GM21619 (cell line): ENCODE data around the gene ANKRD11.
"Not testable (repeated sequence)": the region's sequence is repeated elsewhere in the genome, so short reads cannot be mapped to it uniquely, and the experiment has no call there.

Experiments
- ATAC-seq: cut with Tn5 transposase; IDR thresholded peaks from one replicate; pipeline ENCODE4 v1.9.1; 2021; ENCODE audit not compliant: unreplicated experiment

ANKRD11 gene

DNA sequence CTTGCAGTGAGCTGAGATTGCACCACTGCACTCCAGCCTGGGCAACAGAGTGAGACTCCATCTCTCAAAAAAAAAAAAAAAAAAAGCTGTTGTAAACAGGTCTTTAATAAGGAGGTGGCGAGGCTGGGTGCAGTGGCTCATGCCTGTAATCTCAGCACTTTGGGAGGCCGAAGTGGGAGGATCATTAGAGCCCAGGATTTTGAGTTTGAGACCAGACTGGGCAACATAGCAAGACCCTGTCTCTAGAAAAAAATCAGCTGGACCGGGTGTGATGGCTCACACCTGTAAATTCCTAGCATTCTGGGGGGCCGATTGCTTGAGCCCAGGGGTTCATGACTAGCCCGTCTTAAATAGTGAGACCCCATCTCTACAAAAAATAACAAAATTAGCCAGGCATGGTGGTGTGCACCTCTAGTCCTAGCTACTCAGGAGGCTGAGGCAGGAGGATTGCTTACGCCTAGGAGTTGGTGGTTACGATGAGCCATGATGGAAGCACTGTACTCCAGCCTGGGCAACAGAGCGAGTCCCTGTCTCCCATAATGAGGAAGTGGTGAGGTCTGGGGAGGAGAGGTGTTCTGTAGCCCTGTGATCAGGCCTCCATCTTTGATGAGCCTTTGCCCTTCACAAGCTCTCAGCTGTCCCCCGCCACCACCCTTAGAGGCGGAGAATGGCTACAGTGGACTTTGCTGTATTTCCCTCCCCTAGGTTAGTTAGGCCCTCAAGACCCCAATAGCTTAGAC lies 236.6 kb downstream of the ANKRD11 start:
- no peak for ATAC-seq

DNA sequence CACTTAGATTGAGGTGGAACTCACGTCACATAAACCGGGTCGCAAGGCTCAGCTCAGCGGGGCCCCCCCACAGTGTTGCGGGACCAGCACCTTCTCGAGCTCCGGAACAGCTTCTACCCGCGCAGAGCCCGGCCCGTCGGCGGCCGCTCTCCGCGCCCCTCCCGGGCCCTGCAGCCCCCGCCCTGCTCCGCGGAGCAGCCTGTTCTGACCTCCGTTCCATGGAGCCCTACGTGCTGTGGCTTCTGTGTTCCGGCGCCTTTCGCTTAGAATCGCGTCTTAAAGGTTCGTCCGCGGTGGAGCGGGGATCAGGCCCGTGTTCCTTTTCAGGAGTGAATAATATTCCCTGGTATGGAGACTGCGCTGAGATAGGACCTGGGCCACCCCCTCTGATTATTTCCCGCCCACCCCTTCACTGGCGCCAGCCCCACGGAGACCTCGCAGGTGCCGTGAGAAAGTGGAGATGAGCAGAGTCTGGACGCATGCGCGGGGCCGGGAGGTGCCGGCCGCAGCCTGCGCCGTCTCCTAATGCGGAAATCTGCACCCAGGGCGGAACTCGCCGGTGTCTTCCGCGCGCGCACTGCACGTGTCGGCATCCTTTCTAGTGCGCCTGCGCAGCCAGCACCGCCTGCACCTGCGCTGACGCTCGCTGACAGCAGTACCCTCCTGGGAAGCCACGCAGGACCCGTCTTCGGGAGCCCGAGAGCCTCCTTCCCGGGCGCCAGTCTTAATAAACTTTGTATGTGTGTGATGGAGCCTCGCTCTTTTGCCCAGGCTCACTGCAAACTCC lies 242.0 kb downstream of the ANKRD11 start:
- ATAC-seq: no peak

DNA sequence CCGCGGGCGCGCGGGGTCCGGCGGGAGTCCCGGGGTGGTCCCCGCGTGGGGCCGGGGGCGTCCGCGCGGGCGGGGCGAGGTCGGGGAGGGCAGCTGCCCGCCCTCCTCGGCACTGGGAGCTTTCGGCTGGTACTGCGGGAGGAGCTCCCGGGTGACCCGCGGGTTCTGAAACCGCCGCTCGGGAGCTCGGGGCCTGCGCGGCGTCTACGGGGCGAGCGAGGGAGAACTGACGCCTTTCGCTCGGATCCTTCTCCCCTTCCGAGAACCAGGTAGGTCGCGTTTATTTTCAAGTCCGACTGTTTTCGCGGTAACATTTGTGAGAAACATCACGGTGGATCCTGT lies 242.7 kb downstream of the ANKRD11 start:
- peak; percentile 39 for ATAC-seq

DNA sequence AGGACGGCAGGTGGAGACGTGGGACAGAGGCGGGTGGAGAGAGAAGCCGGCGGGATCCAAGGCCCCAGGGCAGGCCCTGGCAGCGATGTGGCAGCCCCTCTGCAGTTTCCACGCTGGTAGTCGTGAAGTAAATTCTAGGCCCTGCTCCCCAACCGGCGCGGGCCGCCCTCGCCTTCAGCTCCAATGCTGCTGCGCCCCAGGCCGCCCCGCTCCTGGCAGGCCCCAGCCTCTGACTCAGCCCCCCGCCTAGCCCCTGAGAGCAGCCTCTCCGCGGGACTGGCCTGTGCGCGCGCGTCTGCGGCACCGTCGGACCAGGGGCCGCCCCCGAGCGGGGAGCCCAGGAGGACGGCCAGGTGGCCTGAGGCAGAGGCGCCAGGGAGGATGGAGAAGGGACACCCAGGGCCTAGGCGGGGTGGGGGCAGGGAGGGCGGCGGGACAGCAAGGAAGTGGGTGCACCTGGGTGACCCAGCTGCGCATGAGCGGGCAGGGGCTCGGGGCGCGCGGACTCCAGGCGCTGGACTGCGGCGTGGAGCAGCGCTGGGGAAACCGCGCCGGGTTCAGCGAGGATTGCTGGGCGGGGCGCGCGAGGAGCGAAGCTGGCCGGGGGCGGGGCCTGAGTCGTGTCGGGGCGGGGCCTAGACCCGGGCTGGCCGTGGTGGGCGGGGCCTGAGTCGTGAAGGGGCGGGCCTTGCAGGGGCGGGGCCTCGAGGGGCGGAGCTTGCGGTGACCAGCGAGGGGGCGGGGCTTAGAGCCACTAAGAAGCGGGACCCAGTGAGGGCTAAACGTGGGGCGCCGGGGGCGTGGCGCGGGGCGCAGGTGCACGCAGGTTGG lies 243.2 kb downstream of the ANKRD11 start:
- ATAC-seq: peak; percentile 65

DNA sequence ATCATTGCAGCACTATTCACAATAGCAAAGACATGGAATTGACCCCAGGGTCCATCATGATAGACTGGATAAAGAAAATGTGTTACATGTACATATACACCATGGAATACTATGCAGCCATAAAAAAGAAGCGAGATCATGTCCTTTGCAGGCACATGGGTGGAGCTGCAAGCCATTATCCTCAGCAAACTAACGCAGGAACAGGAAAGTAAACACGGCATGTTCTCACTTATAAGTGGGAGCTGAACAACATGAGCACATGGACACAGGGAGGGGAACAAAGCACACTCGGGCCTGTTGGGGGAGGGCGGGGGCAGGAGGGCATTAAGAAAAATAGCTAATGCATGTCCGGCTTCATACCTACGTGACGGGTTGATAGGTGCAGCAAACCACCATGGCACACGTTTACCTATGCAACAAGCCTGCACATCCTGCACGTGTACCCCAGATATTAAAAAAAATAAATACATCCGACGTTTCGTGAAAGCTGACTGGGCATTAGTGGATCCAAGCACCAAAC lies 243.9 kb downstream of the ANKRD11 start:
- ATAC-seq: no peak

DNA sequence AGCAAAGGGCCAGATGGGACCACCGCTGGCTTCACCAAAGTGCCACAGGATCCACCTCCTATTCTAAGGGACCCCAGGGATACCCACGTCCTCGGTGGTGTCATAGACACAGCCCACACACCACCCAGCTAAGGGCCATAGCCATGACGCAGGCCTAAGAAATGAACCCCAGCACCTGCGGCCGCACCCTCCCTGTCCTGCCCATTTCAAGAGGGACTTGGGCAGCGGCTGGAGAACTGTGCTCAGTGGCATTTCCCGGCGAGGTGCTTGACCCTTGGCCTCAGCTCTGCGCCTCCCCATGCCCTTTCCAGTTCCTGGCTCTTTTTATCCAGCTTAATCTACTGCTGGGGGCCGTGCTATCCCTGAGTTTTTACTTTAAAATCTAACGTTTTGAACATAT lies 245.6 kb downstream of the ANKRD11 start:
- ATAC-seq: no peak

DNA sequence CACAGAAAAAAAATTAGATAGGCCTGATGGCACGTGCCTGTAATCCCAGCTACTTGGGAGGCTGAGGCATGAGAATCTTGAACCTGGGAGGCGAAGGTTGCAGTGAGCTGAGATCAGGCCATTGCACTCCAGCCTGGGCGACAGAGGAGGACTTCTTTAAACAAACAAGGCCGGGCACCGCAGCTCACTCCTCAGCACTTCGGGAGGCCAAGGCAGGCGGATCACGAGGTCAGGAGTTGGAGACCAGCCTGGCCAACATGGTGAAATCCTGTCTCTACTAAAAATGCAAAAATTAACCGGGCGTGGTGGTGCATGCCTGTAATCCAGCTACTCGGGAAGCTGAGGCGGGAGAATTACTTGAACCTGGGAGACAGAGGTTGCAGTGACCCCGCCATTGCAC lies 246.1 kb downstream of the ANKRD11 start:
- ATAC-seq: not testable (repeated sequence)

DNA sequence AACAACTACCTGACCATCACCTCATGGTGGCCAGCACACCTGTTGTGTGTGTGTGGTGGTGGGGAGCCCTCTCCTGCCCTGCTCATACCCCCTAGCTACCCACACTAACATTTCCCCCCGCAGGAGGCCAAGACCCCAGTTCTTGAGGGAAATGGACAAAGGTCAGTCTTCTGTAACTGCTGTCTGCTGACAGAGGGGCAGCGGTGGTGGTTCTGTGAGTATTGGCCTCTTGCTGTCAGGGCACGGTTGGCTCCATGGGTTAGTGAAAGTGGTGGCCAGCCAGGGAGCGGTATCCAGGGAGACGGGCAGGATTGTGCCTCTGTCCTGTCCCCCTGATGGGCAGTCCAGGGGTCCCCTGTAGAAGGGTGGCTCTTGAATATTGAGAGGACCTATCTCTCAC lies 246.7 kb downstream of the ANKRD11 start:
- ATAC-seq: no peak

DNA sequence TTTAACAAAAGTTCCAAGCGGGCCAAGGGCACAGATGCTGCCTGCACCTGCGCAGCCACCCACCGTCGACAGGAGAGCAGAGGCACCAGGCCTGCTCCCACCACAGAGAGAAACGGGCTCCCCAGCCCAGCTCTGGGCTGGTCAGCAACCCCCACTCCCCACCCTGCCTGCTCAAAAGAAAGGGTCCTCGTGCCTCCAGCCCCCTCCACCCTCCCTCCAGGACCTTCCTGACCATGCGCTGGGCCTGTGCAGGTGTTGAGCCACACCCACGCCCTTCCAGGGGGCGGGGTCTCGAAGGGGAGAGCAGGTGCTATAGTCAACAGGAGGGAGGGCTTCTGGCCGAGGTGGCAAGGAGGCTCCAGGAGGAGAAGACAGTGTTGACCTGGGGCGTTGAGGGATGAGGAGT lies 247.6 kb downstream of the ANKRD11 start:
- no peak for ATAC-seq

DNA sequence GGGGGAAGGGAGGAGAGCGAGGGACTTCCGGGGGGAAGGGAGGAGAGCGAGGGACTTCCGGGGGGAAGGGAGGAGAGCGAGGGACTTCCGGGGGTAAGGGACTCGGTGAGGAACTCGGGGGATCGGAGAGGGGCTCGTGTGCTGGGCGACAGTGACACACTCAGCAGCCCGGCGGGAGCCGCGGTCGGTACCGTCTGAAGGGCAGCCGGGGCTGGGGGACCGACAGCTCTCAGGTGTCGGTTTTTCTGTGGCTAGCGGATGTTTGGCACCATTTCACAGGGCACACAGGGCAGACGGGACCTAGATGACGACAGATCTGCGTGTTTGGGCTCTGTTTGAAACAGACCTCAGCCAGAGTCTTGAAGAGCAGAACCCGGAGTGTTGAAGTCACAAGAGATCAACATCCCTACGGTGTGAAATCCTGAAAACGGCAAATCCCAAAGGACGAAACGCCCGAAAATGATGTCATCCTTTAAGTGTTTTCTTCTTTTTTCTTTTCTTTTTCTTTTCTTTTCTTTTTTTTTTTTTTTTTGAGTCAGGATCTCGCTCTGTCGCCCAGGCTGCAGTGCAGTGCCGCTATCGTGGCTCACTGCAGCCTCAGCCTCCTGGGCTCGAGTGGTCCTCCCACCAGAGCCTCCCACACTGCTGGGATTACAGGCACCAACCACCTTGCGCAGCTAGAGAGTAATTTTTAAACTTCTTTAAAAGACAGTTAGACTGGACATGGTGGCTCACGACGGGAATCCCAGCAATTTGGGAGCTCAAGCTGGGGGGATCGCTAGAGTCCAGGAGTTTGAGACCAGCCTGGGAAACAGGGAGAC lies 249.0 kb downstream of the ANKRD11 start:
- ATAC-seq: peak; percentile 56

DNA sequence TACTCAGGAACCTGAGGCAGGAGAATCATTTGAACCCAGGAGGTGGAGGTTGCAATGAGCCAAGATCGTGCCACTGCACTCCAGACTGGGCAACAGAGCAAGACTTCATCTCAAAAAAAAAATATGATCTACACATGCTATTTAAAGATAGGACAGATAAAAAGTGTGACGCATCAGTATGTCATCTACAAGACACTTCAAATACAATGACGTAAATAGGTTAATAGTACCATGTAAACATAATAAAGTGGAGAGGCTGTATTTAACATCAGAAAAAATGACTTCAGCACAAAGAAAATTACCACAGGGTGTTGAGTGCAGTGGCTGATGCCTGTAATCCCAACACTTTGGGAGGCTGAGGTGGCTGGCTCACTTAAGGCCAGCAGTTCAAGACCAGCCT lies 252.6 kb downstream of the ANKRD11 start:
- ATAC-seq: no peak

DNA sequence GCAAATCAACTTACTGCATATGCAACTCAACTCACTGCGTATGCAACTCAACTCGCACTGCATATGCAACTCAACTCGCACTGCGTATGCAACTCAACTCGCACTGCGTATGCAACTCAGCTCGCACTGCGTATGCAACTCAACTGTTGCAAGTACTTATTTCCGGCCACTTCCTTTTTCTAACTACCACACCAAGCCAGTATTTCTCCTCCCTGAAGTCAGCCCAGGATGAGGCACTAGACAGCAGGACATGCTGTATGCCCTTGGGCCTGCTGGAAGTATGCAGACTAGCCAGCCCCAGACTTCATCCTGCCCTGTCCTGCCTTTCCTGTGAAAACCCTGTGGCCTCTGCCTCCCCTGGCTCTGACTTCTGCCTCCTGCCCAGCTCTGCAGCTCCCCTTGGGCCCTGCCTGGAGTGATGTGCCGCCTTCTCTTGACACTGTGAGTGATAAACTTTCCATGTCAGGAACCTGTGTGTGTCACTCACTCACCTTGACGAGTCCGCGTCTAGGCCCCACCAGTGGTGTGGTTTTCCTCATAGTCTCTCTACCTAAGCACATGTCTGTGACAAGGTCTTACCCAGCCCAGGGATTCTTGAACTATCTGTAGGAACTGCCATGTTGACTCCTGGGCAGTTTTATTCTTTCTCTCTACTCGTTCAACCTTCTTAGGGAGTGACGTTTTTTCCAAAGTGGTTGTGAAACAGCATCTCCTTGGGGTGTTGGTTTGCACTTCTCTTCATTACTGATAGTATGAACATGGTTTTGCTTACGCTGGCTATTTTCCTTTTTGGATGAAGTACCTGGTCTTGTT lies 256.5 kb downstream of the ANKRD11 start:
- no peak for ATAC-seq

DNA sequence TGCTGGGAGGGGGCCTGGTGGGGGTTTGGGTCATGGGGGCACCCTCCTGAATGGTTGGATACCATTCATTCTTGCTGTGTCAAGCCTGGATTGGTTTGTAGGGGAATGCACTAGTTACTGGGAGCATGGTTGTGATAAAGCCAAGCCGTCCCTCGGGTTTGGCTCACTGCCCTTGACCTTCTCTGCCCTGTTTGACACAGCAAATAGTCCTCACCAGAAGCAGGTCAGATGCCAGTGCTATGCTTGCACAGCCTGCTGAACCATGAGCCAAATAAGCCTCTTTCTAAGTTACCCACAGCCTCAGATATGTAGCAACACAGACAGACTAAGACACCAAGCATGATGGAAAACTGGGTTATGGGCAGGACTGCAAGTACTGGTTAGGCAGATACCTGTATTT lies 258.3 kb downstream of the ANKRD11 start:
- no peak for ATAC-seq

DNA sequence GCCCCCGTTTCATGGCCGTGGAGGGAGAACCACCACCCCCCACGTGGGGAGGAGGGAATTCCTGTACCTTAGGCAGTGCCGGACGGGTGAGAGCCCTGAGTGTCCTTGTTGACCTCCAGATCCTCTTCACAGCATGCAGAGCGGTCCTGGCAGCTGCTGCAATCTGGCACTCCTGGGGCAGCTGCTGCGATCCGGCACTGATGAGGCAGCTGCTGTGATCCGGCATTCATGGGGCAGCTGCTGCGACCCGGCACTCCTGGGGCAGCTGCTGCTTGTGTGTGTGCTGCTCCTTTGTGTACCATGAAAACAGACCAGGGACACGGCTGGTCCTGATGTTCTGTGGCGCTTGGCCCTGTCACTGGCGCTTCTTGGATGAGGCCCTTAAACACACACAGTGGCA lies 260.1 kb downstream of the ANKRD11 start:
- ATAC-seq: no peak

DNA sequence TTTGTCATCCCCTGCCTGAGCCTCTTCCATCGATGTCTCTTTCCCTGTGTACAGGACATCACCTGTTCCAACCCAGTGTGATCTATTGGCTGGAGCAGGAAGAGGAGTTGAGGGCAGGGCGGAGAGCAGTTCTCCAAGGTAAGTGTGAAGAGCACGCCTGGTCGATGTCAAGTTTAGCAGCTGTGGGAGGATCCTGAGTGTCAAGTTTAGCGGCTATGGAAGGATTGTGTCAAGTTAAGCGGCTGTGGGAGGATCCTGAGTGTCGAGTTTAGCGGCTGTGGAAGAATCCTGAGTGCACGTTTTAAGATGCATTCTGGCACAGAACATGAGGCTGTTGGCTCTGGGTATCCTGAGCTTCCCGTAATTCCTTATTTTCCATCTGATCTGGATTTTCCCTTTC lies 265.7 kb downstream of the ANKRD11 start:
- no peak for ATAC-seq

DNA sequence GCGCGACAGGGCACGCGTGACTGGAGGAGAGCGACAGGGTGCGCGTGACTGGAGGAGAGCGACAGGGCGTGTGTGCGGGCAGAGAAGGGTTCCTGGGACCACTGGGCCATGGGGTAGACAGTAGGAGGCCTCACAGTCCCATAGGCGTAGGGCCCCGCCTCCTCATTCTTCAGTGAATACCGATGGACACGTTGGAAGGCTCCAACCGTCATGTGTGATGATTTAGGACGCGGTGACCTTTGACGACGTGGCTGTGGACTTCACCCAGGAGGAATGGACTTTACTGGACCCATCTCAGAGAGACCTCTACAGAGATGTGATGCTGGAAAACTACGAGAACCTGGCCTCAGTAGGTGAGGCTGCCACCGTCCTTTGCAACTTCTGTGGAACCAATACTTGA lies 267.4 kb downstream of the ANKRD11 start:
- ATAC-seq: no peak

DNA sequence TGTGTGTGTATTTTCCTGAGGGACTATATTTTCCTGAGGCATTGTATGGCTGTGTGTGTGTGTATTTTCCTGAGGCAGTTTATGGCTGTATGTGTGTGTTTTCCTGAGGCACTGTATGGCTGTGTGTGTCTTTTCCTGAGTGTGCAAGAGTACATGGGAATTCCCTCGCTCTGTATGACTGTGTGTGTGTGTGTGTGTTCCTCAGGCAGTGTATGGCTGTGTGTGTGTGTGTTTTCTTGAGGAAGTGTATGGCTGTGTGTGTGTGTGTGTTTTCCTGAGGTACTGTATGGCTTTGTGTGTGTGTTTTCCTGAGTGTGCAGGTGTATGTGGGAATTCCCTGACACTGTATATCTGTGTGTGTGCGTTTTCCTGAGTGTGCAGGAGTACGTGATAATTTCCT lies 268.8 kb downstream of the ANKRD11 start:
- no peak for ATAC-seq

DNA sequence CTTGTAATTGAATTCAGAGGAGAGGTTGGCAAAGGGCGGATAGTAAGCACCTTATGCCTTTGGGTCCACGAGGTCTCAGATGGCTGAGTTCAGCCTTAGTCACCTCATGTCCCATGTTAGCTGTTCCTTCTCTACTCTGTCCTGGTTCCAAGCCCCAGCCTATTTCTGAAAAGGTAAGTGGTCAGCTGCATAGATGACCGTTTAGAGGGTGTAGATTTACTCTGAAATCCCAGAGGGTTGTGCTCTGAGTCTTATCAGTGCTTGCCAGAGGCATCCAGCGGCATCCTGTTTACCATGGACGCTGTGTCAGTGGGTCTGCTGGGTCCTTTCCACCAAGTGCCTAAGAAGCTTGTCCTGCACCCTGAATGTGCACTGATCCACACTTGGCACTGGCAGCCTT lies 271.0 kb downstream of the ANKRD11 start:
- ATAC-seq: no peak
